H1 (cell line): ENCODE results near the gene PIK3R1. TPM values are rescaled to one million over a fixed set of nuclear protein-coding genes. Genes with fewer than 3 reads are reported as not detected.

Experiments used
- CTCF ChIA-PET: fragments of 300-600 bp; sonication (Branson Sonifier 250); formaldehyde crosslinking; loops from one replicate; lab custom pipeline; 2021; ENCODE audit not compliant: partially characterized antibody; lab: Charles Lee
- POLR2A ChIA-PET: fragments of 300-600 bp; sonication (Branson Sonifier 250); formaldehyde crosslinking; loops from one replicate; lab custom pipeline; 2021; ENCODE audit warnings: inconsistent platforms; ENCODE audit not compliant: partially characterized antibody; lab: Charles Lee
- DNase-seq, 2 experiments: peaks; one replicate each; pipeline versions ENCODE4 v3.0.0 to v3.0.0-alpha.2; 2010 to 2022; ENCODE audit warnings: low spot score in 2 of 2, low read depth in 1 of 2, mixed read lengths in 1 of 2
- FAIRE-seq: peaks from 2 replicates; lab custom pipeline; 2011; peaks lifted over from hg19 to GRCh38; lab: Jason Lieb, UNC
- H2AFZ ChIP-seq: 2 replicates; pipeline ENCODE4 v1.8.1; 2012; ENCODE audit warnings: low read length, inconsistent platforms
- H2AK5ac ChIP-seq: 2 replicates; pipeline ENCODE4 v1.6.1; 2013; ENCODE audit warnings: low read depth, low read length
- H2BK120ac ChIP-seq: replicated peaks from 2 replicates; pipeline ENCODE3; 2013; ENCODE audit warnings: low read depth, low read length, inconsistent platforms
- H2BK12ac ChIP-seq: 2 replicates; pipeline ENCODE4 v1.6.1; 2013; ENCODE audit warnings: low read depth, low read length
- H2BK15ac ChIP-seq: 2 replicates; pipeline ENCODE4 v1.6.1; 2013; ENCODE audit warnings: low read length
- H2BK20ac ChIP-seq: 2 replicates; pipeline ENCODE4 v1.6.1; 2013; ENCODE audit warnings: low read length
- H2BK5ac ChIP-seq: 2 replicates; pipeline ENCODE4 v1.6.1; 2013; ENCODE audit warnings: low read depth, low read length
- H3K14ac ChIP-seq: 2 replicates; pipeline ENCODE4 v1.6.1; 2013; ENCODE audit warnings: inconsistent platforms; ENCODE audit not compliant: insufficient read length
- H3K18ac ChIP-seq: 2 replicates; pipeline ENCODE4 v1.6.1; 2013; ENCODE audit warnings: low read length; ENCODE audit errors: extremely low read depth
- H3K23ac ChIP-seq: 2 replicates; pipeline ENCODE4 v1.6.1; 2013; ENCODE audit warnings: inconsistent platforms; ENCODE audit not compliant: insufficient read length
- H3K23me2 ChIP-seq: 2 replicates; pipeline ENCODE4 v1.6.1; 2013; ENCODE audit warnings: low read depth, low read length
- H3K27ac ChIP-seq: 2 replicates; pipeline ENCODE4 v1.6.1; 2011; ENCODE audit warnings: low read depth, low read length, inconsistent platforms
- H3K27me3 ChIP-seq, 4 experiments: replicated peaks in 1 of 4; 1 replicate in 1 of 4; 2 replicates in 3 of 4; pipeline versions ENCODE4 v1.6.1 to v1.8.1; 2011 to 2013; ENCODE audit warnings: low read length in 3 of 4, mild to moderate bottlenecking in 3 of 4, inconsistent platforms in 2 of 4, mixed read lengths in 2 of 4, moderate library complexity in 1 of 4; ENCODE audit not compliant: control insufficient read depth in 3 of 4, insufficient read depth in 3 of 4; ENCODE audit errors: extremely low read depth in 1 of 4
- H3K36me3 ChIP-seq, 4 experiments: 2 replicates each; pipeline versions ENCODE4 v1.6.1 to v1.8.1; 2011 to 2013; ENCODE audit warnings: mild to moderate bottlenecking in 4 of 4, low read length in 3 of 4, moderate library complexity in 2 of 4, control low read depth in 1 of 4, inconsistent platforms in 1 of 4; ENCODE audit not compliant: insufficient read depth in 4 of 4, control insufficient read depth in 2 of 4
- H3K4ac ChIP-seq: replicated peaks from 2 replicates; pipeline ENCODE3; 2013; ENCODE audit warnings: low read length, low read depth, mixed read lengths, inconsistent platforms; ENCODE audit not compliant: insufficient read length
- H3K4me1 ChIP-seq, 4 experiments: replicated peaks in 1 of 4; 1 replicate in 1 of 4; 2 replicates in 3 of 4; pipeline versions ENCODE4 v1.6.1 to v1.8.1; 2011 to 2013; ENCODE audit warnings: low read length in 3 of 4, inconsistent platforms in 2 of 4, mixed read lengths in 1 of 4; ENCODE audit not compliant: insufficient read depth in 4 of 4, control insufficient read depth in 3 of 4
- H3K4me2 ChIP-seq, 2 experiments: 2 replicates each; pipeline versions ENCODE4 v1.6.1 to v1.8.1; 2011 to 2013; ENCODE audit warnings: low read depth in 2 of 2, low read length in 2 of 2, control low read depth in 1 of 2, inconsistent platforms in 1 of 2, mild to moderate bottlenecking in 1 of 2; ENCODE audit not compliant: insufficient read depth in 1 of 2
- H3K4me3 ChIP-seq, 4 experiments: fragments of 200-600, 300-600 bp in 1 of 4; sonication (generic), shearing (Covaris generic), sonication (Bioruptor Twin) in 1 of 4; 2 replicates each; pipeline versions ENCODE4 v1.5.1 to v1.8.1; 2011 to 2016; ENCODE audit warnings: low read length in 4 of 4, low read depth in 3 of 4, control low read depth in 2 of 4, inconsistent platforms in 2 of 4, mild to moderate bottlenecking in 2 of 4, mixed read lengths in 1 of 4, moderate library complexity in 1 of 4; ENCODE audit not compliant: insufficient read depth in 2 of 4; ENCODE audit errors: extremely low read depth in 1 of 4
- H3K56ac ChIP-seq: replicated peaks from 2 replicates; pipeline ENCODE3; 2013; ENCODE audit warnings: low read depth, mild to moderate bottlenecking, mixed read lengths, low read length, inconsistent platforms; ENCODE audit not compliant: insufficient read length
- H3K79me1 ChIP-seq: 2 replicates; pipeline ENCODE4 v1.6.1; 2013; ENCODE audit warnings: low read depth, low read length, control low read depth
- H3K79me2 ChIP-seq, 2 experiments: 2 replicates each; pipeline versions ENCODE4 v1.6.1 to v1.8.1; 2012 to 2013; ENCODE audit warnings: low read length in 2 of 2, mild to moderate bottlenecking in 2 of 2, inconsistent platforms in 1 of 2; ENCODE audit not compliant: insufficient read depth in 2 of 2, control insufficient read depth in 1 of 2
- H3K9ac ChIP-seq, 4 experiments: replicated peaks in 1 of 4; 1 replicate in 1 of 4; 2 replicates in 3 of 4; pipeline versions ENCODE4 v1.6.1 to v1.8.1; 2011 to 2013; ENCODE audit warnings: low read depth in 3 of 4, low read length in 3 of 4, control low read depth in 2 of 4, mild to moderate bottlenecking in 2 of 4, moderate library complexity in 2 of 4, inconsistent platforms in 1 of 4; ENCODE audit errors: extremely low read depth in 1 of 4
- H3K9me3 ChIP-seq, 2 experiments: 2 replicates each; pipeline versions ENCODE4 v1.6.1 to v1.8.1; 2012 to 2013; ENCODE audit warnings: mild to moderate bottlenecking in 2 of 2, moderate library complexity in 2 of 2, control low read depth in 1 of 2, inconsistent platforms in 1 of 2, low read depth in 1 of 2, low read length in 1 of 2, mixed read lengths in 1 of 2; ENCODE audit not compliant: insufficient read depth in 2 of 2
- H4K20me1 ChIP-seq, 2 experiments: replicated peaks in 1 of 2; 2 replicates each; pipeline versions ENCODE3 to v1.8.1; 2011 to 2013; ENCODE audit warnings: inconsistent platforms in 2 of 2, low read length in 2 of 2, mild to moderate bottlenecking in 1 of 2; ENCODE audit not compliant: insufficient read depth in 2 of 2, control insufficient read depth in 1 of 2
- H4K5ac ChIP-seq: 2 replicates; pipeline ENCODE4 v1.6.1; 2013; ENCODE audit warnings: low read length, low read depth, mixed read lengths, inconsistent platforms; ENCODE audit not compliant: insufficient read length
- H4K8ac ChIP-seq: 2 replicates; pipeline ENCODE4 v1.8.0; 2013; ENCODE audit warnings: mild to moderate bottlenecking, moderate library complexity, low read length, inconsistent platforms; ENCODE audit not compliant: insufficient read depth; ENCODE audit errors: extremely low read depth
- H4K91ac ChIP-seq: replicated peaks from 2 replicates; pipeline ENCODE3; 2013; ENCODE audit warnings: low read length, mixed read lengths, inconsistent platforms; ENCODE audit not compliant: insufficient read length
- CBX8 ChIP-seq: fragments of 300-800, 300-1000 bp; sonication (generic); IDR thresholded peaks from 2 replicates; pipeline ENCODE4 v1.7.1; 2016; ENCODE audit warnings: low read depth, low read length, borderline replicate concordance
- EGR1 ChIP-seq: IDR thresholded peaks from 2 replicates; pipeline ENCODE4 v1.6.1; 2011; ENCODE audit warnings: low read depth, low read length, borderline replicate concordance
- JUN ChIP-seq: IDR thresholded peaks from 2 replicates; pipeline ENCODE4 v1.6.1; 2011; ENCODE audit warnings: low read depth, mild to moderate bottlenecking, improper control_type of control experiment, low read length
- JUND ChIP-seq: IDR thresholded peaks from 2 replicates; pipeline ENCODE4 v1.6.1; 2011; ENCODE audit warnings: mild to moderate bottlenecking, improper control_type of control experiment, low read length
- NANOG ChIP-seq: IDR thresholded peaks from 2 replicates; pipeline ENCODE4 v1.6.1; 2011; ENCODE audit warnings: low read length, low read depth, mild to moderate bottlenecking, inconsistent platforms; ENCODE audit not compliant: insufficient read depth, poor library complexity, severe bottlenecking
- NRF1 ChIP-seq: IDR thresholded peaks from 2 replicates; pipeline ENCODE4 v1.6.1; 2011; ENCODE audit warnings: mild to moderate bottlenecking, low read depth, low read length, improper control_type of control experiment
- SP2 ChIP-seq: IDR thresholded peaks from 2 replicates; pipeline ENCODE4 v1.6.1; 2012; ENCODE audit warnings: mild to moderate bottlenecking, low read length, inconsistent platforms
- TCF12 ChIP-seq: IDR thresholded peaks from 2 replicates; pipeline ENCODE4 v1.6.1; 2011; ENCODE audit warnings: low read depth, mild to moderate bottlenecking, low read length
- ZNF274 ChIP-seq: IDR thresholded peaks from 2 replicates; pipeline ENCODE4 v1.7.0; 2012; ENCODE audit warnings: low read length, borderline replicate concordance; ENCODE audit errors: extremely low read depth
- WGBS, 2 experiments: shearing (Covaris generic) in 1 of 2; methylation state at CpG; one replicate each; pipeline versions ENCODE4 v1.1.6 to v1.1.7; 2013 to 2015; ENCODE audit warnings: low lambda C conversion rate in 2 of 2, mixed read lengths in 2 of 2, inconsistent platforms in 1 of 2, low coverage in 1 of 2, missing lambda C conversion rate in 1 of 2; ENCODE audit not compliant: insufficient replicate concordance in 2 of 2, insufficient coverage in 1 of 2, insufficient read length in 1 of 2; ENCODE audit errors: extremely low coverage in 1 of 2, missing lambda C conversion rate in 1 of 2; 5-methylcytosine and 5-hydroxymethylcytosine counted together
- polyA plus RNA-seq, 7 experiments: library from polyadenylated mRNA; depleted of rRNA in 3 of 7; stranded (reverse) in 5 of 7; unstranded in 2 of 7; fragments of >200 nt in 5 of 7; fragments of 200-250 nt in 2 of 7; gene quantifications; 1 replicate in 5 of 7; 2 replicates in 1 of 7; 4 replicates in 1 of 7; pipeline versions ENCODE4 v1.2.1 to v1.2.3, GENCODE V29; 2011 to 2013; ENCODE audit warnings: missing spikeins in 2 of 7, mixed read lengths in 2 of 7
- total RNA-seq: library from RNA; stranded (reverse); fragmentation: NEBNext Ultra II Directional; extraction: Animal tissue kit (Norgen Biotek cat#: 25700); gene quantifications from 2 replicates; pipeline ENCODE4 v1.2.1, GENCODE V29; 2021

Gene PIK3R1
- total and polyA plus RNA-seq, 2 of the 8 experiments (the other 6 are each of a cell fraction or from before 2014, with no cell fraction given), result 2.3 to 13.7 TPM

DNA sequence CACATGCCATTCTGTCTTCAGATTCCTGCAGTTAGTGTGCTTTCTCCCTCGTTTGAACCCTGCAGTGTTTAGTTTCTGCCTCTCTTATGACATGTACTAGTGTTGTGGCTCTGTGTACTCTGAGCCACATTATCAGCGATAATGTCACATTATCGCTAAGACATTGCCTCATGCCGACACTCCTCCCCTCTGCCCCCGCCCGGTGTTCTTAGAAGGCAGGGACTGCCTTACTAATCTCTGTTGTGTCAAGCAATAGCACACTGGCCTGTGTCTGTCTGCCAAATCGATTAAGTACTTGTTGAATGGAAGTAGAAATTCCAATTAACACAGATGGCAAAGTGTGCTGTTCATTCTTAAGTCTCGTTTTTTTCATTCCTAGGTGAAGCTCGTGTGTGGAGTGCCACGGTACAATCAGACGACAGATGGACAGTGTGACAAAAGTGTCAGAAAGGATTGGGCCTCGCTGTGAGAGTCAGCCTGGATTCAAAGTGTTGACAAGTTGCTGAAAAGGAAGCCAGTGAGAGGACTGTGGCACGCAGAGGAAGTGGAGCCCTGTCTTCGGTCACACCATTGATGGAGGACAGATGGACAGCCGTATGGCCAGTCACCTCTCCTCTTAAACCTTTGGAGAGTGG lies 10.5 kb downstream of the PIK3R1 start:
- H4K8ac ChIP-seq, result no peak overlapping the region
- H3K14ac ChIP-seq, result no peak overlapping the region
- H3K36me3 ChIP-seq, result peaks cover 0 to 7% (median 0%) of the 10 kb centered on the region in 4 experiments; a peak in 1 of 8 replicates
- 0 out of 4 replicates have a peak, but pooled peaks cover 0 to 6% of the 10 kb centered on the region in 2 experiments for H3K79me2 ChIP-seq
- H2BK20ac ChIP-seq, result no peak overlapping the region
- no peak overlapping the region for H4K91ac ChIP-seq
- no peak overlapping the region for H2AK5ac ChIP-seq
- DNase-seq (no peak), FAIRE-seq (no peak)
- no peak overlapping the region for H3K4me3 ChIP-seq
- H3K4ac ChIP-seq, result no peak overlapping the region
- POLR2A ChIA-PET, result no interaction called here
- no peak overlapping the region for H3K9ac ChIP-seq
- no peak overlapping the region for H2BK15ac ChIP-seq
- no peak overlapping the region for H2AFZ ChIP-seq
- peaks cover 0 to 2% of the 10 kb centered on the region in 2 experiments for H4K20me1 ChIP-seq
- H3K23me2 ChIP-seq, result no peaks in the 10 kb centered on the region
- H3K23ac ChIP-seq, result no peak overlapping the region
- H3K18ac ChIP-seq, result no peak overlapping the region
- H2BK12ac ChIP-seq, result no peak overlapping the region
- no peak overlapping the region for H2BK5ac ChIP-seq
- no peak overlapping the region for H3K27ac ChIP-seq
- TF ChIP-seq SP2, result no peak
- TF ChIP-seq NANOG, result no peak
- TF ChIP-seq JUN, result no peak
- no peak for TF ChIP-seq NRF1
- no peak for TF ChIP-seq JUND
- no peak for TF ChIP-seq ZNF274
- no peak for TF ChIP-seq EGR1
- no peak for TF ChIP-seq CBX8
- TF ChIP-seq TCF12, result no peak
- CTCF ChIA-PET, result interaction anchor here (0.9 kb wide), 1 partner anchor 105 kb away, joined by 3 read pairs; no protein-coding TSS in a partner anchor
- H3K56ac ChIP-seq, result no peak overlapping the region
- H3K27me3 ChIP-seq, result no peaks in the 10 kb centered on the region
- no peak overlapping the region for H3K4me2 ChIP-seq
- H4K5ac ChIP-seq, result no peak overlapping the region
- no peak overlapping the region for H2BK120ac ChIP-seq
- H3K4me1 ChIP-seq, result 0 out of 7 replicates have a peak, but pooled peaks cover 0 to 1% (median 0%) of the 10 kb centered on the region in 4 experiments
- no peaks in the 10 kb centered on the region for H3K9me3 ChIP-seq
- 89% methylated on average over 15 of the region's 15 CpGs; no CpG with 5 or more reads in 1 of the 2 experiments for WGBS, 2 experiments
- H3K79me1 ChIP-seq, result peaks cover 5% of the 10 kb centered on the region; the same call in 1 of the 2 replicates
